Measurements from ENCODE around the gene RTN4R. TPM values are rescaled to one million over a fixed set of nuclear protein-coding genes. Genes with fewer than 3 reads are reported as not detected.
"Not testable (repeated sequence)": the region's sequence is repeated elsewhere in the genome, so short reads cannot be mapped to it uniquely, and the experiment has no call there.

RTN4R gene
- total RNA-seq, 1 donor from 2014 or later: 0.79 TPM

DNA sequence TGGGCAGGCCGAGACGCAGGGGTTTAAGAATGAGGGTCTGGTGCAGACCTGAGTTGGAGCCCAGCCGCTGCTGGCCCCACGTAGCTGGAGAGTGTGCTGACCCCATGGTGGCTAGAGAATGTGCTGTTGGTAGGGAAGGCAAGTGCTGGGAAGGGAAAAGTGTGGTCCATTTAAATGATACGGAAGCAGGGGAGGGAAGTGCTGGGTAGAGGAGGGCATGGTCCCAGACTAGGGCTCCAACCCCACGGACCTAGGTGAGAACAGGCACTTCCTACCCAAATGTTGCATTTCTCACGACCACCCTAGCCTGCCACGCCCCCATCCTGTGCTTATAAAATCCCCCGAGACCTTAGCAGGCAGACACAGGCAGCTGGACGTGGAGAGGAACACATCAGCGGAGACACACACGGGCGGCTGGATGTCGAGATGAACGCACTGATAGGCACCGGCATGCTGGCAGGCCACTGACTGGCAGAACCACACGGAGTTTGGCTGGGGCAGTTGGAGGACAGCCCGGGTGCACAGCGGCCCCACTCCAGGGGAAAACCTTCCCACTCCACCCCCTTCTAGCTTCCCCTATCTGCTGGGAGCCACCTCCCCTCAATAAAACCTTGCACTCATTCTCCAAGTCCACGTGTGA, 18.8 kb upstream of the RTN4R start:
- not testable (repeated sequence) for DNase-seq (ENCODE audit: low read depth in 2 of 2)

DNA sequence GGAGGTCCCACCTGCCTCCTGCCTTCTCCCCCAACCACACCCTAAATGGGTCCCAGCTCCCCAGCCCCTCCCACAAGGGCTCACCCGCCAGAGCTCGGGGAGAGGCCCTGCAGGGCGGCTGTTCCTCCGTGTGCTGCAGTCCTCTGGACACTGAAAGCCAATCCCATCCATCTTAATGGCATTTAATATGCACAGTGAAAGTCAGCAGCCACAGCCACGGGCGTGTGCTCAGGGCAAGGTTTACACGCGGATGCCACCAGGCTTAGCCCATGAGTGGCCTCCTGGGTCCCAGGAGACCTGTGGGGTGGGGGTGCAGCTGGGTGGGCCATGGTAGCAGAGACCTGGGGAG, 18.2 kb upstream of the RTN4R start:
- DNase-seq (ENCODE audit: low read depth in 2 of 2): not testable (repeated sequence)

DNA sequence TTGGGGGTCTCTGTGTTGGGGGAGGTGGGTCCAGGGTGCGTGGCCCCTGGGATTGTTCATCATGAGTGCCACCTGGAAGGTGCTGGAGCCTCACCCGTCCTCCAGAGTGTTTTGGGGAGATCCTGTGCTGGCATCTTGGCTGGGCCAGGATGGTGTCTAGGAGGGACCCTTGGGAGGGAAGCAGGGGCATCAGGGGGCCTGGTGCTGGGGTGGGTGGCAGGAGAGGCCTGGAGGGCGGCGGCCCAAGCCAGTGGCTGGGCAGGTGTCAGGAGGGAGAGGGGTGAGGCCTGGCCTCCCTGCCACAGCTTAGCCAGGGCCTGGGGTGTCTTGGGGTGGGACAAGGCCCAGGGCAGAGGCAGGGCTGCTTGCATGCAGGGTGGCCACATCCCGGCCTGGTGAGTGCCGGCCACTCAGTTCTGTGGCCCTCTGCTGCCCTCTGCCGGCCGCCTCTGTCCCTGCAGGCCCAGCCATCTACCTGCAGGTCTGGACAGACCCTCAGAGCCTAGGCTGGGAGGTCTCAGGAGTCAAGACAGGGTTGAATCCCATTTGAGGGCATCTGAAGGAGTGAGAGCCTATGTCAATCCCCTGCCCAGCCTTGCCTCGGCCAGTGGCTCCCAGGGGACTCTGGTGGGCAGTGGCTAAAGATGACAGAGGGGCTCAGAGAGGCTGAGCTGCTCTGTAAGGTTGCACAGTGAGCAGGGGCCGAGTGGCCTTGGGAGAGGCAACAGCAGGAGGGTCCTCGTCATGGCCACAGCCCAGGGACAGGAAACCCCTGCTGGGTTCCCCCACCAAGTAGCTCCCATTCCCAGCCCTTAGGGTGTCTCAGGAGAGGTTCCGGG, 17.6 kb upstream of the RTN4R start:
- peak; percentile 48 to 67 for DNase-seq (ENCODE audit: low read depth in 2 of 2)

DNA sequence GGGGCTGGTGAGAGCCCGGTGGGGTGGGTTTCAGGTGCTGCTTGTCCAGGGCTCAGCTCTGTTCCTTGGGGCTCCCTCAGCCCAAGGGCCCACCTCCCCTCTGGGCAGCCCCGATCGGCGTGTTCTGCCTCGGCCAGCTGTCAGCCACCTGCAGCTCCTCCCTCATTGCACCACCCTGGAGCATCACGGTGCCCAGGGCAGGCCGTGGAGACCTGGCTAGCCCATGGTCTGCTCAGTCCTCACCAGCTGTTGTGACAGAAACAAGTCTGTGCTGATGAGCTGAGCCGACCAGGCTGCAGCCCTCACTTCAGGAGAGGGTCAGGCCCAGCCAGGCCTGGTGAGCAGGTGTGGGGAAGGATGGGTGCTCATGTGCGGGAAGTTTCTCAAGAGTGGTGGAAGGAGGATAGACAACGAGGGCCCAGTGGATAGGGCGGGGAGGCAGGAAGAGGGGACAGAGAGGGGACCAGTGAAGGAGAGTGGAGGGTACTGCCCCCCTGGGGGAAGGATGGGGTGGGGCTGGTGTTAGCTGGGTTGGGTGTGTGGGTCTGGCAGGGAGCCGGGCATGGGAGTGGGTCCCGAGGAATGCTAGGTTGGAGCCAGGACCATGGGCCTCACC, 16.5 kb upstream of the RTN4R start:
- DNase-seq (ENCODE audit: low read depth in 2 of 2): no peak

DNA sequence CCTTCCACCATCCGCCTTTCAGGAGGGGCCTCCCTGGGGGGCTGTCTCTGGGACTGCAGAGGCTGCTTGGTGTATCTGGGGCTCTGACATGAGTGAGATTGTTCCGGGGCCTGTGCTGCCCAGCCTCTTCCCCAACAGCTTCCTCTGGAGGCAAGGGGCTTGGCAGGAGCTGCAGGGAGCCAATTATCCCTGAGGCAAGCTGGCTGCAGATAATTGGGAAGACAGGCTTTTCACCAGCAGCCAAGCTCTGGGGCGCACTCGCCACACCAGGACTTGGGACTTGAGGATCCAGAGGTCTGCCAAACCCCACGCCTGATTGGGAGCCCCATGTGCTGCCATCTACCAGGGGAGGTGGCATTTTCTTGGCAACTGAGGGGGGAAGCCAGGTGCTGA, 15.6 kb upstream of the RTN4R start:
- DNase-seq (ENCODE audit: low read depth in 2 of 2): no peak

DNA sequence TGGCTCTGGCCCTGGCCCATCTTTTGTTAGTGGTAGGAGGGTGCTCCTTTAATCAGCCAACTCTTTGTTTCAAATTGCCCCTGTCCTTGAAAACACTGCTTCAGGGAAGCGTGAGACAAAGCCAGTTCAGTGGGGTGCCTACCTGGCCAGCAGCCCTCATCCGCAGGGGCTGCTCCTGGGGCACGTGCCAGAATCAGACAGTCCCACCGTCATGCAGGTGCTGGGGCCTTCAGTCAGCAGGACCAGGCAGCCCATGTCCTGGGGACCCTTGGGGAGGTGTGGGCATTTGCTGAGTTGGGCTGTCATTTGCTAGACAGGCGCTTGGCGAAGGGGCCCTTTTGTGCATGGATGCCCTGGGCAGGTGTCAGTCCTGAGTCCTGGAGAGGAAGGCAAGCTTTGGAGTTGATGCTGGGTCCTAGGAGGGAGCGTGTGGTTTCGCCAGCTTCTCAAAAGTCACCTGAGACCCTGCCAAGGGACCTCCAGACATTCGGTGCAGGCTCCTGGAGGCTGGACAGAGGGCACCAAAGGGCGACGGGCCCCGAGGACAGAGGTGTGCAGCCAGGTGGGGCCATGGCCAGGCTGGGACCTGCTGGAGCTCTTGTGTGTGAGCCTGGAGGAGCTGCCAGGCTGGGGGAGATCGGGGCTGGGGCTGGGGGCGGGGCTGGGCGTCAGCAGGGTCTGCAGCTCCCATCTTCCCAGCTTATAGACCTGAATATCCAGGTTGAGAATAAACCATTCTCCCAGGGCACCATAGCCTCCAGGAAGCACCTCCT, 15.0 kb upstream of the RTN4R start:
- DNase-seq (ENCODE audit: low read depth in 2 of 2): no peak

DNA sequence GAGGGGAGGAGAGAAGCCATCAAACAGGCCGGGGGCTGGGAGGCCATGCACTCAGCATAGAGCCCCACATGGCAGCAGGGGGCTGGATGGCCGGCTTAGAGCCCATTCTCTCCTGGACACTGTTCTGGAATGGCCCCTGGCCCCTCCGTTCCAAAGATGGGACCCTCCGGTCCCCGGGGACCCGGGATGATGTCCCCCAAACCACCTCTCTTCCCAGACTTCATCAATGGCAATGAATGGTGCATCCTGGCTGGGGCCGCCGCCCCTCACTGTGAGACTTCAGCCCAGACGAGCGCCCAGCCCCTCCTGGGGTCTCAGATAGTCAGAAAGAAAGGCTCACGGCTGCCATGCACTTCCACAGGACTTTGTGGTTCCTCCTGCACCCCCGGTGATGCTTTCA, 13.8 kb upstream of the RTN4R start:
- no peak for DNase-seq (ENCODE audit: low read depth in 2 of 2)

DNA sequence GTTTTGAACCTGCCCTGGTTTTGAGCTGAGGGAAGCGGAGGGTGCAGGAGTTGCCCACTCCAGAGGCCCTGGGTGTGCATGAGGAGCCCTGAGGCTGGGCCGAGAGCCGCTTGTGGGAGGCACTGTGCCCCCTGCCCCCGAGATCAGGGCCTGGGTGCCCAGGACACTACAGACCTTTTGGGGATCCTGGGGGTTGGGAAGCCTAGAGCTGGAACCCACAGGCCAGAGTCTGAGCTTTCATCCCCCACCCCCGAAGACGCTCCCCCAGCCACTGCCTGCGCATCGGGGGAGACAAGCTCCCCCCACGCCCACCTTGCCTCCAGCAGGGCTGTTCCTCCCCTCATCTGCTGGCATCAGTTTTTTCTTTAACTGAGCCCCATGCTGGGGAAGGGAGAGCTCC, 13.4 kb upstream of the RTN4R start:
- DNase-seq (ENCODE audit: low read depth in 2 of 2): not testable (repeated sequence)

DNA sequence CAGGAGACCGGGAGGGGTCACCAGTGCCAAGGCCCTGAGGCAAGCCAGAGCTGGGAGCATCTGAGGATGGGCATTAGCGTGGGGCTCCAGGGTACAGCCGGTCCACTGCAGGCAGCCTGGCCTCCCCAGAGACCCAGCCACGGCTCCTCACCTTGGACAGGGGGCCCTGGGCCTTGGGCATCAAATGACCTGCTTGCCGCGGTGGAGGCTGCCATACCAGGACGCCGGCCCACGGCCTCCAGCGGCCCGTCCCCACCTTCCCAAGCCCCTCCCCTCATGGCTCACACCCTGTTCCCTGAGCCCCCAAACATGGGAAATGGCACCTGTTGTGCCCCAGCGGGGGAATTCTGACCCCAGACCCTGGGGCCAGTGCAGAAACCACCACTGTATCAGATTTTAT, 12.7 kb upstream of the RTN4R start:
- no peak for DNase-seq (ENCODE audit: low read depth in 2 of 2)

DNA sequence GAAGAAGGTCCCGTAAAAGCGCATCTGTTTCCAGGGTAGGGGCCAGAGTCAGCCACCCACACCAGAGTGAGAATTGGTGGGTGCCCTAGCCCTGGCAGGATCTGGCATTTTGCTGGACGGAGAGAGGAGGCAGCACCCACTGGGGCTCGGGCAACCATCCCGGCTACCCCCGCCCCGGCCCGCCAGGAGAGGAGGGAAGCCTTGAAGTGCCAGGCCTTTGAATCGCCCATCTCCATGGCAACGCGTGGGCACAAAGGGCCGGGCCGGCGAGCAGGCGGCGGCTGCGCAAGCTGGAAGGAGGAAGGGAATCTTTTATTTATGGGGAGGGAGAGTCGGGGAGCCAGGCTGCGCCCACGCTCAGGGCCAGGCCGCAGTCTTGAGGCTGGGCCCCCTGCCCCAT, 12.0 kb upstream of the RTN4R start:
- not testable (repeated sequence) for DNase-seq (ENCODE audit: low read depth in 2 of 2)

DNA sequence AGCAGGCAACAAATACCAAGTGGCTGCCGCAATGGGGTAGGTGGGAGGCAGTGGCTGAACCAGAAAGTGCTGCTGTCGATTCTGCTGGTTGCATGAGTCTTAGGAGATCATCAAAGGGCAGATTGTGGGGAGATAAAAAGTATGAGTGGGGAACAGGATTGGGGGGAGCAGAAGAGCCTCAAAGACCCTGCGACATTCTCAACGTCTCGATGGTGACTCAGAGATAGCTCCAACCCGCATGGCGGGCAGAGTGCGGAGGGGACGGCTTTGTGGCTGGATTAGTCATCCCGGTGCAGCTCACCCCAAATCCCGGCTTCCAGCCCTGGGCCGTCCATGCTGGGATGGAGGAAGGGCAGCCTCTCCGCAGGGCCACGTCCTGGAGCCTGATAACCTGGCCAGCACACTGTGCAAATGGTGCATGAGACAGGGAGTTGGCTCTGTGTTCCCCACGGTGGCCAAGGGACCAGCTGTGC, 11.6 kb upstream of the RTN4R start:
- DNase-seq (ENCODE audit: low read depth in 2 of 2): no peak

DNA sequence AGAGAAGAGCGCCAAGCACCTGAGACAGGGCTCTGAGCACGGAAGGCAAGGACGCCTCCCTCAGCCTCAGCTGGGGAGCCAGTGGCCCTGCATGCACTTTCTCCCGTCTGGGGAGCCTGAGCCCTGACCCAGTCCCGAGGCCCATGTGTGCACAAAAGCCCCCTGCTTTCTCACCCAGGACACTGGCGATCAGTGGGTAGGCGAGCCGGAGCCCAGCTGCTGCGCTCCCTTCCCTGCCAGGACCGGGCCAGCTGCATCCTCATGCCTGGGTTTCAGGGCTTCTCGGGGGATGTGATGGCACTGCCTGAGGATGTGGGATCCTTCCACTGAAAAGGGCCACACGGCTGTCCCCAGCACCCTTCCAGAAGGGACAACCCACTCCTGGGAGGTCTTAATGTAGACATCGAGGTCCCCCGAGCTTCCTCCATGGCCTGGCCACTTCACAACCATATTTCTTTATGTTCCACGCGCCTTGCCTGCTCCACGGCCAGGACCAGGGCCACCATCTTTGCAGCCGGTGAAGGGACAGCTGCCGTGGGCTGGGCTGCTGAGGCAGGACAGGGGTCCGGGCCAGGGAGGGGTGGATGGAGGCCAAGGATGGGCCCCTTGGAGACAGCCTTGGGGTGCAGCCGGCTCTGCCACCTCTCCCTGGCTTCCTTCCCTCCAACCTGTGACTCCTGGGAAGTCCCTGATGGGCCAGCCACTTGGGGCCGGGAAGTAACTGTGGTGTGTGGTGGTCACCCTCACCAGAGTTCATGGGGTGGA, 10.8 kb upstream of the RTN4R start:
- not testable (repeated sequence) for DNase-seq (ENCODE audit: low read depth in 2 of 2)

DNA sequence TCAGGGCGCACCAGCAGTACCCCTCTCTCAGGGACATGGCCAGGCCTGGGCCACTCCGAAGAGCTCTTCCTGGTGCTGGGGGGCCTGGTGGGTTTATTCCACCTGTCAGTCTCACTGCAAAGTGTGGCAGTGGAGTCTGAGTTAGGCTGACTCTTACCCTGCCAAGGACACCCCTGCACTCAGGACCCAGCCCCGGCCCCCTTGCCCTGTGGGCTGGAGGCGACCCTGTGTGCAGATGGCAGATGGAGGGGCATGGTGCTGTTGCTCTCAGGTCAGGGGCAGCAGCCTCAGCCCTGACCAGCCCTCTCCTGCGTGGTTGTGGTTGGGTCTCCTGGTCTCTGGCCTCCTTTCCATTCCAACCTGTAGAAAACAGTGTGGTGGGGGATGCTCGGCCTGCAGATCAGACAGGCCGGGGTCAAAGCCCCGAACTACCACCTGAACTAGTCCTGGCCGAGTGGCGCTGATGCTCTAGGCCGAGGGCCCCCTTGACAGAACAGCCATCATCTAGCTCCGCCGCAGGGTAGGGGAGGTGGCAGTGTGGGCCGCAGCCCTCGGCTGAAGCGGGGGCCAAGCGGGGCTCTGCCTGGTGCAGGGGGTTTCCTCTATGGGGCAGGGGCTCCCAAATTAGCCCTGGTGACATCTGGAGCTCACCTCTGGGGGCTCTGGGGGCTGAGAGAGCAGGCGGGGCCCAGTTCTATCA, 10.0 kb upstream of the RTN4R start:
- DNase-seq (ENCODE audit: low read depth in 2 of 2): not testable (repeated sequence)

DNA sequence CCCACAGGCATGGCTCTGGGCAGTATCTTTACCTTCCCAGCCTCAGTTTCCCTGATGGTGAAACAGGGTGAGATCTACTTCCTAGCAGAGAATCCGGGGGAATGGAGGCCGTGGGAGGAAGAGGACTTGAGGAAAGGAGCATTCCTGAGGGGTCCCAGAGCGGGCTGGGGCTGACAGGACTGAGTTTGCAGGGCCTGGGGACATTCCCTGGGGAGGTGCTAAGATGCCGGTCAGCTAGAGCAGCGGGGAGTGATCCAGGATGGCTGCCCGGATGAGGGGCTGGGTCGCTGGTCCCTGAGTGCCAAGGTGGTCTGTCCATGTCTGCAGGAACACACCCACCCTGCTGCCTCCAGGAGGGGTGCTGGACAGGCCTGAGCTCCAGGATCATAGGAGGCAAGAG, 8.3 kb upstream of the RTN4R start:
- DNase-seq (ENCODE audit: low read depth in 2 of 2): no peak

DNA sequence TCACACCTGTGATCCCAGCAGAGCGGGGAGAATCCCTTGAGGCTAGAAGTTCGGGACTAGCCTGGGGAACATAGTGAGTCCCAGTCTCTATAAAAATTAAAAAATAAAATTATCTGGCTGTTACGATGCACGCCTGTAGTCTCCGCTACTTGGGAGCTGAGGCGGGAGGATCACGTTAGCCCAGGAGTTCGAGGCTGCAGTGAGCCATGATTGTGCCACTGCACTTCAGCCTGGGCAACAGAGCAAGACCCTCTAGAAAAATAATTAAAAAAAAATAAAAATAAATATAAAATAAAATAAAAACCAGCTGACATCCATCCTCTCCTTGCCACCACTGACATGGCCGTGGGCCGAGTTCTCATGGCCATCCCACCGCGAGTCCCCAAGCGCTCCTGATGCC, 7.7 kb upstream of the RTN4R start:
- no peak for DNase-seq (ENCODE audit: low read depth in 2 of 2)

DNA sequence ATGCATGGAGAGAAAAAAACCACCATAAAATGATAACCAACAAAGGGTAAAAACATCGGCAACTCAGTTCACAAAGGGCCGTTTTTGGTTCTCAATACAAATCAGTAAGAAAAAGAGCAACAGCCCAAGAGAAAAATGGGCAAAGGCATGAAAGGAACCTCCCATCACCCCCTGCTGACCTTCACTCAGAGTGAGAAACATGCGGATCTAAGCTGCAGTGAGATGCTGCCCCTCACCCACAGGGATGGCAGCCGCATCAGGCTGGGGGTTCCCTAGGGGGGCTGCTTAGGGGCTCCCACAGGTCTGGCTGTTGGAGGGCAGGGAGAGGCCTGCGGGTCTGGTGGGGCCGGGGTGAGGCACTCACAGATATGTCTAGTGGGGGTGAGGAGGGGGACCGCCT, 7.2 kb upstream of the RTN4R start:
- DNase-seq (ENCODE audit: low read depth in 2 of 2): not testable (repeated sequence)

DNA sequence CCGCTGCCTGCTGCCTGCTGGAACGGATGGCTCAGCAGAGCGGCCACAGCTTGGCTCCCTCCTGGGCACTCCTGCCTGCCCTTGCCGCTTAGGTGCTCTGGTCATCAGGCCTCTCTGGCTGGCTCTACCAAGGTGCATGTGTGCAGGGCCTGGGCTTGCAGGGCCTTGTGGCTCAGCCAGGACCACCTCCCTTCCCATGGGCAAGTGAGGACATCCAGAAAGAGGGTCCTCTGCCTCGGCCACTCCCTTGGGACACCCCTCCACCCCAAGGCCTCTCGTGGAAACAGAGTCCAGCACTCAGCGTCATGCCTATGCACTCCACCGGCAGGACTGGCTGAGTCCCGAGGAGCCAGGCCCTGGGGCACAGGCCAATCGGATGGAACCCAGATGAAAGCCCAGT, 6.3 kb upstream of the RTN4R start:
- not testable (repeated sequence) for DNase-seq (ENCODE audit: low read depth in 2 of 2)

DNA sequence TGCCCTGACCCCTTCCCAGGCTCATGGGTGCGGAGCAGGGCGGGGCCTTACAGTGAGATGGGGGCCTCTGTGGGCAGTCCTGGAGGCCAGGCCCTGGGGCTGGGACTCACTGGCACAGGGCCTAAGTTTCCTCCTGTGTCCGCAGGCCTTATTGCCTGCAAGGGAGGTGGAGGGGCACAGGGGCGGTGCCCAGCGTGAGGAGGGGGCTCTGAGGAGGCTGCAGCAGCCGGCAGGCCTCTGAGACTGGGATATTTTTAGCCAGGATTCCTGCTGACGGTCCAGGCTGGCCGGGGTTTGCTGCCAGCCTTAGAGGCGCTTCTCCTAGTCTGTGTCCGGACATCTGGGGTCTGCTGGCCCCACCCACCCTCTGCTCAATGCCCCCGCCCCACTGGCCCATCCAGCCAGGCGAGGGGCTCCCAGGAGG, 5.7 kb upstream of the RTN4R start:
- DNase-seq (ENCODE audit: low read depth in 2 of 2): no peak

DNA sequence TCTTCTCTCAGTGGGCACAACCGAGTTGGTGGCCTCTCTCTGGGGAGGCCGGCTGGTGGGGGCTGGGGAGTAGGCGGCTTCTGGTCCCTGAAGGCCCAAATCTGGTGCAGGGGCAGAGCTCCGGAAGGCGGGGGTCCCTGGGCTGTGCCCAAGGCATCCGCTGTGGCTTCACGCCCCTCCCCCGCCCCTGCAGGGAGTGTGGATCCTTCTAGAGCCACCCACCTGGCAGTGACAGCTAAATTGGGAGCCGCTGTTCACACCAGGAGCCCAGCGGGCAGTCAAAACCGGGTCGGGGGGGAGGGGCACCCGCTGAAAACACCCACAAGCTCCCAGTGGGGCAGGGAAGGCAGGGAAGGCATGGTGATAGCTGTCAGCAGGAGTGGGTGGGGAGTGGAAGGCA, 4.6 kb upstream of the RTN4R start:
- no peak for DNase-seq (ENCODE audit: low read depth in 2 of 2)

DNA sequence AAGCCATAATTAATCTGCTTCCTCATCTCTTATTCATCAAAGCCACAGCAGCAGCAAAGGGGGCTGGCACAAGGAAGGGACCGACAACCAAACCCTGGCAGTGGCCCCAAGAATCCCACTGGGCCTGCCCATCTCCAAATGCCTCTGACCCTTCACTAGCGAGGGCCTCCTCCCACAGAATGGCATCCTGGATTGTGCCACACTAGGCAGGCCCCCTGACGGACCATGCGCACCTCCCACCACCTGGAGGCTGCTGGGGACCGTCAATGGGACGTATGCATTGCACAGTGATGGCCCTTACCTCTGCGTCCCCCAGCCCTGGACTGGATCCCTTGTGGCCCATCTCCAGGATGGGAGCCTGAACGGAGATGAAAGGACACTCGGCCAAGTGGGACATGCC, 4.1 kb upstream of the RTN4R start:
- no peak for DNase-seq (ENCODE audit: low read depth in 2 of 2)

Measured in lung microvascular endothelial cell (primary cell).